Measurements from ENCODE around the gene AKT1S1.

AKT1S1 gene

DNA sequence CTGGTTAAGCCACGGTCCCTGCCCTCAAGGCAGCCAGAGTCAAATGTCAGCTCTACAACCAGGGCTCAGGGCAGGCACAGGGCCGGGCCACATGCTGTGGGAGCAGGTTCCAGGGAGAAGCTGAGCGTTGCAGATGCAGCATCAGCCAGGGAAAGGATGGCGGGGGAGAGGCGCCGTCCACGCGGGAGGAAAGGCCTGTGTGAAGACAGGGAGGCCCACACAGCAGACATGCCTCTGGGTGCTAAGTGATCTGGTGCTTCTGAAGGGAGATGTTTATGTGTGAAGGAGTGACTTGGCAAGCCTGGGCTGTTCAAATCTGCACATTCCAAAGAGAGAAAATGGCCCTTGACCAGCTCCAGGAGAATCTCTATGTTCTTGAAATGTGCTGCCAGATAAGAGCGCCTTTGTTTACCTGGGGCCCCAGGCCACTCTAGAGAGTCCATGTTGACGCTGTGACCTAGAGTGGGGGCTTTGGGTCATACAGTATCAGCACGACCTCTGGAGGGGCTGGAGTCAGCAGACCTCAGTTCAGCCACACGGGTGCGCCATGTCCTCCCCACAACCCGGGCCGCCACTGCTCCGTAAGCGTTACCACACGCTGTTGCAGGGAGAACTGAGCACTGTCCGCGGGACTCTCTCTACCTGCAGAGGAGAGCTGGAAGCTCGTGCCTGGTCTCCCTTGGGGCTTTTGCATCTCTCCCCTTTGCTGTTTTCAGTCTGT, 36.0 kb upstream of the AKT1S1 start:
- Mint-ChIP-seq H3K27me3 (no peaks in the 10 kb centered on the region), H3K4me1 (peaks cover 70% of the 10 kb centered on the region), H3K27ac (peak overlapping the region; percentile 72), H3K36me3 (ENCODE audit: low read depth) (peaks cover 72% of the 10 kb centered on the region), H3K4me3 (no peak overlapping the region), H3K9me3 (no peaks in the 10 kb centered on the region)
- no peak for ATAC-seq
- no peak for DNase-seq

DNA sequence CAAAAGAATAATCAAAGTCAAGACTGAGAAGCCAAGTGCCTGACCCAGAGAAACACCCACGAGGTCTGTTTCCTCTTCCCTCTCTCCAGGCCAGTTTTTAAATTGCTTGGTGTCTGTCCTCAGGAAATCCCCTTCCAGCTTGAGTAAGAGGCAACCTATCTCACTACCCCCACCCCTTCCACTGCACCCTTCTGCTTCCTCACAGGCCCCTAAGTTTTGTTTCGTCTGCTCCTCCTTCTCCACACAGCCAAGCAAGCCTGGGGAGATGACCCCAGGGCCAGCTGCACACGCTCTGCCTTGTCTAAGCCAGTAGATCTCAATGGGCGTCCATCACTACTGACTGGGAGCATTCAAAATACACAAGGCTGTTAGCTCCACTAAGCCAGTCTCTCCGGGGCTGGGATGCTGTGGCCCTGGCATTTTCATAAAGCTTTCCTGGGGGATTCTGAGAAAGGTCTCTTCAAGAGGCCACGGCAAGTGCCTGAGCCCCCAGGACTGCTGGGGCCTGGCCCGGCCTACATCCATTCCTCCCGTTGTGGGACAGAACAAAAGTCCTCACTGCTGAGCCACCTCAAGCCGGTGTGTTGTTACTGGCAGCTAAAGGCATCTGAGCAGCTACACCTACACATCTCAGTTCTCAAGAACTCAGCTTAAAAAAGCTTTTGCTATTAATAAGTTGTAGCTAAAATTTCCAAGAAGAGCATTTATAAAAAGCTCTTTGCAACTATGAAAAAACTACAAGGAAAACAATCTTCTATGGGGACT, 34.4 kb upstream of the AKT1S1 start:
- Mint-ChIP-seq H3K27ac (peak overlapping the region; percentile 87), H3K4me1 (peaks cover 71% of the 10 kb centered on the region), H3K4me3 (peak overlapping the region; percentile 48), H3K9me3 (no peaks in the 10 kb centered on the region), H3K36me3 (ENCODE audit: low read depth) (peaks cover 71% of the 10 kb centered on the region), H3K27me3 (no peaks in the 10 kb centered on the region)
- ATAC-seq (peak; percentile 75), DNase-seq (peak; percentile 39)

DNA sequence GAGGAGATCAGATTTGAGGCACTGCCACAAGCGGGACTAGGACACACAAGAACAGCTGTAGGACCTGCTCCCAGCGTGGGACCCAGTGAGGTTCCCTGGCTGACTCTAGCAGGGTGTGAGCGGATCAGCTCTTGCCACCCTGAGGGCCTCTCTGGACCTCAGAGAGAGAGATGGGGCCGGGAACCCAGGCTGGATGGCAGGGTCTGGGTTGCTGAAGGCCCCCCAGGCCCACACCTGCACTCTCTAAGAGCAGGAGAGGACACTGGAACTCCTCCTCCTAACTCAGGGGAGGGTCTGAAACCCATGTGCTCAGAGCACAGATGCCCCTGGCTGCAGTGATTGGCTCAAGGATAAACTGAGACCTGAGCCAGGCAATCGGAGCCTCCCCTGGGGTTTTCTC, 33.0 kb upstream of the AKT1S1 start:
- DNase-seq (no peak), ATAC-seq (no peak)
- Mint-ChIP-seq H3K27ac (no peak overlapping the region), H3K4me3 (no peak overlapping the region), H3K4me1 (peaks cover 71% of the 10 kb centered on the region), H3K27me3 (no peaks in the 10 kb centered on the region), H3K9me3 (no peaks in the 10 kb centered on the region), H3K36me3 (ENCODE audit: low read depth) (peaks cover 72% of the 10 kb centered on the region)

DNA sequence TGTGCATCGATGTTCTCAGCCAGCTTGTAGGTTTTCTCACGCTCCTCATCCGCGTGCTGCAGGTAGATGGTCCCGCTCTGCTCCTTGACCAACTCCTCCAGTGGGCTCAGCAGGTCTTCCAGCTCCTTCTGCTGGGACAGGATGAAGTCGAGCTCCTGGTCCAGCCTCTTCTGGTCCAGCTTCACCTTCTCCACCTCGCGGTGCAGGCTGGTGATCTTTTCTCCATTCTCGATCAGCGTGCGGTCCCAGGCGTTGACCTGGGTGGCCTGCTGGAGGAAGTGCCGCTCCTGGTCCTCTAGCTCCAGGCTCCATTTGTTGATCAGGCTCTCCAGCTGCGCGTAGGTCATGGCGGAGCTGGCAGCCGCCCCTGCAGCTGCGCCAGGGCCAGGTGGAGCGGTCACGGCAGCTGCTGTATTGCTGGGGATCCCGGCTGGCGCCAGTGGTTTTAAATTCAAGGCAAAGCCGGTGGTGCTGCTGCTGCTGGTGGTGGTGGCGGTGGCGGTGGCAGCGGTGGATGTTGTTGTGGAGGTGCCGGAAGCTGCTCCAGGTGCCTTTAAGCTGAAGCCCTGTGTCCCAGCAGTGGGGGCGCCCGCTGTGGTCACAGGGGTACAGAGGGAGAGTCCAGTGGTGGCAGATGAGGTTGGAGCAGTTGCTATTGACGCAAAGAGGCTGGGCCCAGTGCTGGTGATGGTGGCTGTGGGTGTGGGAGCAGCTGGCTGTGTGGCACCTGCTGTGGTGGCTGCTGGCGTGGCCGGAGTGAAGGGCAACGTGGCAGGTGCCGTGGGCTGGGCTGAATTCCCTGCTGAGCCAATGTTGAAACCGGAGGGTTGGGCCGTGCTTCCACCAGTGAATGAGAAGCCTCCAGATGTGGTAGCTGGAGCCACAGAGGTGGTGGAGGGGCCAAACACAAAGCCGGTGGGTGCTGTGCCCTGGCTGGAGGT, 31.6 kb upstream of the AKT1S1 start:
- H3K36me3 Mint-ChIP-seq (ENCODE audit: low read depth): peaks cover 60% of the 10 kb centered on the region
- H3K27ac Mint-ChIP-seq: no peak overlapping the region
- H3K9me3 Mint-ChIP-seq: no peaks in the 10 kb centered on the region
- H3K4me1 Mint-ChIP-seq: peaks cover 69% of the 10 kb centered on the region
- ATAC-seq (no peak), DNase-seq (no peak)
- H3K27me3 Mint-ChIP-seq: no peaks in the 10 kb centered on the region
- H3K4me3 Mint-ChIP-seq: no peak overlapping the region

DNA sequence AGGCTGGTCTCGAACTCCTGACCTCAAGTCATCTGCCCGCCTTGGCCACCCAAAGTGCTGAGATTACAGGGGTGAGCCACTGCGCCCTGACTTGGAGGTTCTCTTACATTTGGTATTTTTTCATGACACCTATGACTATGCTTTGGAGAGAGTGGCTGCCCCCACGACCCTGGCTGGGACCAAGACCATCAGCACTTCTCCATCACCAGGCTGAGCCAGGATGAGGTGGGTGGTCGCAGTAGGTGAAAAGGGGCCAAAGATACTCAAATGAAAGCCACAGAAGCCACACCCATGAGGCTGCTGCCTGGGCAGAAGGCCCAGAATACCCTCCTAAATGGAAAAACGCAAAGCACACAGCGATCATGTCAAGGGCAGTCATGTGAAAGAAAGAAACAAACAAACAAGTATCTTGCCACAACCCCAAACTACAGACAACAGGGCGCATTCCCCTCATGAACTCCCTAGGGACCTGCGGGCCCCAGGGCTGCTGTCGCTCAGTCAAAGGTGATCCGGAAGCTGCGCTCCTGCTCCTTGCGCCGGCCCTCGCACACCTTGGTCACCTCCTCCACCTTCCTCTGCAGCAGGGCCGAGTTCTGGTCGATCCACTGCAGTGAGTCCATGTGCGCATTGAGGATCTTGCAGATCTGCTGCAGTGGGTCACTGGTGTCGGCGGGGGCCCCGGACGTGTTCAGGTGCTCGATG, 30.7 kb upstream of the AKT1S1 start:
- Mint-ChIP-seq H3K27ac (peak overlapping the region; percentile 43), H3K4me1 (peaks cover 69% of the 10 kb centered on the region), H3K4me3 (no peak overlapping the region), H3K27me3 (no peaks in the 10 kb centered on the region), H3K36me3 (ENCODE audit: low read depth) (peaks cover 52% of the 10 kb centered on the region), H3K9me3 (no peaks in the 10 kb centered on the region)
- ATAC-seq: no peak
- no peak for DNase-seq

DNA sequence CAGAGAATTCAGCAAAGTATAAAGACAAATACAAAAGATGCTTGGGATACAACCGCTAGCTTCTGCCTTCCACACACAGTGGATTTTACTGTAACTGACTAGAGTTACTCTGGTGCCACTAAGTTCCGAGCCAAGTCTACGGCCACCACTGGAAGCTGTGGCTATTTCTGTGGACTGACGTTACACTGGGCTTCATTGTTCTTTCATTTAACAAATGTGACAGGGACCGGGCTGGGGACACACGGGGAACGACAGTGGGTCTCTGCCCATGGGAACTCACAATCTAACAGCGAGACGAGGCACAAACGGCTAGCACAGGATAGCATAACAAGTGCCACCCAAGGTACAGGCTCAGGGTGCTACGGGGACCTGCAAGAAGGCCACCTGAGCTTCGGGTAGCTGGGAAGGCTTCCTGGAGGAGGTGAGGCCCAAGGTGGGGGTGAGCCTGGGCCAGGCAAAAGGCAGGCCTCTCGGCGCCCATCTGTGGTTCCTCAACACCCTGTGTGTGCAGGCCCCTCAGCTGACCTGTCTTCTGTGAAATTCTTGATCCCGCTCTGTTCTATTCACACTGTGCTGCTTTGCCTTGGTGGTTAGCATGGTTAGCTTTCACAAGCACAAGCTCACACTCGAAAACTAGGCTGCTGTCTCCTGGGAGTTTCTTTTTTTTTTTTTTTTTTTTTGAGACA, 29.9 kb upstream of the AKT1S1 start:
- DNase-seq (no peak), ATAC-seq (no peak)
- peaks cover 66% of the 10 kb centered on the region for H3K4me1 Mint-ChIP-seq
- H3K27ac Mint-ChIP-seq: peak overlapping the region; percentile 43
- no peaks in the 10 kb centered on the region for H3K27me3 Mint-ChIP-seq
- H3K36me3 Mint-ChIP-seq (ENCODE audit: low read depth): peaks cover 46% of the 10 kb centered on the region
- H3K4me3 Mint-ChIP-seq: no peak overlapping the region
- H3K9me3 Mint-ChIP-seq: no peaks in the 10 kb centered on the region

DNA sequence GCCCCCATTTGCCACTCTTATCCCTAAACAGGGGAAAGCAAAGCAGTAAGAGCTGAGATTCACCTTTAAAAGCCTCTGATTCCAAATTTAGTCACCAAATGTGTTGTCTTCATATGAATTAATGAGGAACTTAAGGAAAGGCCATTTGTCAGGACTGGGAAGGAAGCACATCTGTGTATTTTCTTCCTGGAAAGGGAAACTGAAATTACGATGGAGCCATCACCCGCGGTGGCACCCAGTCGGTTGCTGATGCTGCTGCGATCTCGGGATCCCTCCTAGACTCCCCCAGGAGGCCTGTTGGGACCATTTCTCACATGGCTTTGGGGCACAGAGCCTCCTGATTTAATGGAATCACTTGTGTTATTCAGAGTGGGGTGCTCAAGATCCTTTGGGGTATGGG, 27.0 kb upstream of the AKT1S1 start:
- DNase-seq (no peak), ATAC-seq (no peak)
- Mint-ChIP-seq H3K36me3 (ENCODE audit: low read depth) (peaks cover 29% of the 10 kb centered on the region), H3K4me1 (peaks cover 64% of the 10 kb centered on the region), H3K27ac (no peak overlapping the region), H3K9me3 (no peaks in the 10 kb centered on the region), H3K4me3 (no peak overlapping the region), H3K27me3 (no peaks in the 10 kb centered on the region)

DNA sequence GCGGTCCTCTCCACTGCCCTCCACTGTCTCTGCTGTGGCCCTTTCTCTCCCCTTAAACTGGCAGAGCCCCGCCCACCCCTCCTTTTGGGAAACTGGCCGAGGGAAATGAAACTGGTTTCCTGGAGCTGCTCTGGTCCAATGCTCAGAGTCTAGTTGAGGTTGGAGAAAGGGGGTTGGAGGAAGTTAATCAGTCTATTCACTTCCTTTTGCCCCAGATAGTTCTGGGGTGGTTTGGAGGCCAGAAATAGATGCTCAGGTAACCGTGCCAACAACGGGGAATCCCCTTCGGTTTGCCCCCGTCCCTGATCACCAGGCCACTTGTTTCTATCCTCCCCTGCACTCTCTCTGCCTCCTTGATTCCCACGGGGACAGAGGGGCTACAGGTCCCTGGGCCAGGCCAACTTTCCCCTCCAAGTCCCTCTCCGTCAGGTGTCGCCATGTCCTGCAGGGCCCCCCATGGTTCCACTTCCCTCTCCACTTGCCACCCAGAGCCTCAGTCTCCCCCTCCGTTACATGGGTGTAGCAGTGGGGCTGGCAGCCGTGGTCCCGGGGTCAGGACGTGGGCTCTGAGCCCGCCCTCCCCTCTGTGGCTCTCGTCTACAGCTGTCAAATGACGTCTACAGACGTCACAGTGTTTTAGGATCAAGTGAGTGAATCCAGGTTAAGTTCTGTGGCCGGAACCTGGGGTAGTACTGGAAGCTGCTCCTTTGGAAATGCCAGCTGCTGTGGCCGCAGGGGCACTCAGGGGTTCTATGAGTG, 19.9 kb upstream of the AKT1S1 start, which contains the start of gene IL4I1:
TSS of gene IL4I1 (minus strand) at position 25 of the 759 bp plus-strand sequence. CDS start 727 bp downstream, outside the sequence.
- Mint-ChIP-seq H3K36me3 (ENCODE audit: low read depth) (peaks cover 3% of the 10 kb centered on the region), H3K4me3 (peak within 1 kb of the TSS; percentile 80), H3K27me3 (no peaks in the 10 kb centered on the region), H3K27ac (peak within 1 kb of the TSS; percentile 93), H3K4me1 (peaks cover 69% of the 10 kb centered on the region), H3K9me3 (no peaks in the 10 kb centered on the region)
- peak; percentile 71 for ATAC-seq
- peak; percentile 74 for DNase-seq

DNA sequence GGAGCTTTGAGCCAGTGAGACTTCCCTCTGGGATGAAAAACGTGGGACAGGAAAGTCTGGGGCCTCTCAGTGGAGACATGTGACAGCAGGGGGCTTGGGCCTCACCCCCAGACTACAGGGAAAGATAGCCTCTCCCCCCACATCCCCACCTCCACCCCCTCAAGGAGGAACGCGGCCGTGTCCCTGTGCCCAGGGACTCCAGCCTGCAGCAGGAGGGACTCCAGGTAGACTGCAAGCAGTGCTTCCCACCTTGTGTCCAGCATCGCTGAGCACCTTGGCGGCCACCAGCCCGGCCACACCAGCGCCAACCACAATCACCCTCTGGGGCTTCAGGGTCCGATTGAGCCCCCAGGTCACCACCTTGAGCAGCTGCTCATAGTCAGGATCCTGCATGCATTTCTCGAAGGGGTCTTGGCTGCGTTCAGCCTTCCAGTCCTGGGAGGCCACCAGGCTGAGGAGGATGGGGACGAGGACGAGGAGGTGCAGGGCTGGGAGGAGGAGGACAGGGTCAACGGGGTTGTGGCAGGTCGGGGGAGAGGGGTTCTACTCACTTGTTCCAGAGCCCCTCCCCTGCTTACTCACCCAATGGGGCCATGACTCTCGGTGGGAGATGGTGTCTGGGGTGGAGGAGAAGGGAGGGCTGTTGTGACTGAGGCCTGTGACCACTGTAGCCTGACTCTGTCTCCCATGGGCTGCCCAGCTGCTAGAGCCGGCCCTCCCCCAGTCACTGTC, 18.6 kb upstream of the AKT1S1 start:
- peak overlapping the region; percentile 93 for H3K27ac Mint-ChIP-seq
- ATAC-seq: no peak
- H3K4me1 Mint-ChIP-seq: peaks cover 60% of the 10 kb centered on the region
- H3K27me3 Mint-ChIP-seq: no peaks in the 10 kb centered on the region
- no peaks in the 10 kb centered on the region for H3K9me3 Mint-ChIP-seq
- peak overlapping the region; percentile 80 for H3K4me3 Mint-ChIP-seq
- no peak for DNase-seq
- H3K36me3 Mint-ChIP-seq (ENCODE audit: low read depth): peaks cover 3% of the 10 kb centered on the region

DNA sequence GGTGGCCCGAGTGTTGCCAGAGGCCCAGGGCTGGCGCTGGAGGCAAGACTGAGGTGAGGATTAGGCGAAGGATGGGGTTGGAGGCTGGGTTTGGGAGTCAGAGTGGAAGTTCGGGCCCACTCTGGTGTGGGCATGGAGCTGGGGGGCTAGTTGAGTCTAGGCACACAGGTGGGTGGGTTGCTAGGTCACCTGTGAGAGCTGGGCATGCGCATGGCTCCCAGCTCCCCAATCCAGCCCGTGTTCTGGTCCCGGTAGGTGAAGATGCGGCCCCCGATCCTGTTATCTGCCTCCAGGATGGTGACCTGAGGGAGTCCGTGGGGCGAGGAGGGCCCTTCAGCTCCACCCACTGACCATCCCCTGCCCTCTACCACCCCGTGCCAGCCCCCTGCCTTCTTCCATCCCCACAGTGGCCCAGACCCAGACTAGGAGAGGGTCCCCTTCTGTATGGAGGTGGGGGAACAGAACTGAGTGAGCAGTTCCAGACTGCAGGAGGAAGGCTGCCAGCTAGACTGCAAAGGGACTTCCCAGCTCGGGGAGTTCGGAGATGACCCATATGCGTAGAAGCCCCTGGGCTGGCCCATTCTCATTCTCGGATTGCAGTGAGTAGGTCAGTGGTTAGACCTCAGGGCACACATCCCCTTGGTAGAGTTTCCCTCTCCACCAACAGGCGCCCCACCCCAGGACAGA, 17.9 kb upstream of the AKT1S1 start:
- peak; percentile 30 for ATAC-seq
- no peaks in the 10 kb centered on the region for H3K9me3 Mint-ChIP-seq
- peak overlapping the region; percentile 76 for H3K27ac Mint-ChIP-seq
- H3K36me3 Mint-ChIP-seq (ENCODE audit: low read depth): peaks cover 3% of the 10 kb centered on the region
- H3K4me1 Mint-ChIP-seq: peaks cover 58% of the 10 kb centered on the region
- H3K27me3 Mint-ChIP-seq: no peaks in the 10 kb centered on the region
- DNase-seq: peak; percentile 62
- peak overlapping the region; percentile 80 for H3K4me3 Mint-ChIP-seq

DNA sequence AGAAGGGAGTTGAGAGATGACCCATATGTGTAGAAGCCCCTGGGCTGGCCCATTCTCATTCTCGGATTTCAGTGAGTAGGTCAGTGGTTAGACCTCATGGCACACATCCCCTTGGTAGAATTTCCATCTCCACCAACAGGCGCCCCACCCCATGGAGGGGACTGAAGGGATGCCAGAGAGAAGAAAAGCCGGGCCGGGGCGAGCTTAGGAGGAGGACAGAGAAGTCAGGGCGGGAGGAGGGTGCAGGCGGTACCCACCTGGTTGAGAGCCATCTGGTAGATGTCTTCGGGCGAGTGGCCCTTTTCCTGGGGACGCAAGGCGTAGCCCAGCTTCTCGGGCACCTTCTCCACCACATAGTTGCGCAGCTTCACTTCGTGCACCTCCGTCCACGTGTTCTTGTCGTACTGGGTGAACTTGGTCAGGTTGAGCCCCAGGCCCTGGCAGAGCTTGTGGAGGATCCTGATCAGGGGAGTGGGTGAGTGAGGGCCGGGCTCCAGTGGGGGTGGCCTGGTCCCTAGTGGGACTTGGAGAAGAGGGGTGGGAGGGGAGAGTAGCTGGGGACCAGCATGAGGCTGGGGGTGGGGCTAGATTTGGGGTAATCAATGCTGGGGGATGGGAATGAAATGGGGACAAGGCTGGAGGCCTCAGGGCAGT, 17.0 kb upstream of the AKT1S1 start:
- no peak for ATAC-seq
- Mint-ChIP-seq H3K4me3 (peak overlapping the region; percentile 80), H3K27ac (peak overlapping the region; percentile 31)

DNA sequence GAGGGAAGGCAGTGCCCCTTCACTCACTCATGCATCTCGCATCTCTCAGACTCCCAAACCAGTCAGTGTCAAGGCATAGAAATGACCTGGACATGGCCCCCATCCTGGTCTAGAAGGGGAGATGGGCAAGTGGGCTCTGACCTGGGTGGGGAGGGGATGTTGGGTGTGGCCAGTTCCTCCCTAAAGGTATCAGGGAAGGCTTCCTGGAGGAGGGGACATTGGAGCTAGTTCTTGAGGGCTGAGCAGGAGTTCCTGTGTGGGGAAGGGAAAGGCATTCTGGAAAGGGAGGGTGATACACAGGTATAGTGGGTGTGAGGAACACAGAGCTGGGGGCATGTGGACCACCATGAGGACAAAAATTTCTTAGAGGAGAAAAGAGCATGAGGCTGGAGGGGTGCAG, 15.6 kb upstream of the AKT1S1 start:
- Mint-ChIP-seq H3K27me3 (no peaks in the 10 kb centered on the region), H3K4me3 (peak overlapping the region; percentile 27), H3K36me3 (ENCODE audit: low read depth) (peaks cover 7% of the 10 kb centered on the region), H3K9me3 (no peaks in the 10 kb centered on the region), H3K4me1 (peaks cover 51% of the 10 kb centered on the region), H3K27ac (peak overlapping the region; percentile 23)
- ATAC-seq (no peak), DNase-seq (no peak)

More for the DNA sequence above, 17.0 kb upstream of the AKT1S1 start:
- peaks cover 6% of the 10 kb centered on the region for H3K36me3 Mint-ChIP-seq (ENCODE audit: low read depth)
- no peaks in the 10 kb centered on the region for H3K9me3 Mint-ChIP-seq
- H3K4me1 Mint-ChIP-seq: peaks cover 61% of the 10 kb centered on the region
- DNase-seq: peak; percentile 28
- no peaks in the 10 kb centered on the region for H3K27me3 Mint-ChIP-seq
